D721Med (cell line): ENCODE measurements around the gene EIF2D.

Source experiments
- DNase-seq: peaks from one replicate; pipeline ENCODE4 v3.0.0; 2011; ENCODE audit warnings: low spot score; ENCODE audit not compliant: insufficient read length
- FAIRE-seq: peaks from 2 replicates; lab custom pipeline; 2011; peaks lifted over from hg19 to GRCh38; lab: Jason Lieb, UNC
- TF ChIP-seq, protein P1 (sequence below): IDR thresholded peaks from 2 replicates; pipeline ENCODE4 v1.5.1; 2012; ENCODE audit warnings: mild to moderate bottlenecking, control low read depth; ENCODE audit not compliant: insufficient read depth; ENCODE audit errors: missing control alignments

Gene EIF2D

DNA sequence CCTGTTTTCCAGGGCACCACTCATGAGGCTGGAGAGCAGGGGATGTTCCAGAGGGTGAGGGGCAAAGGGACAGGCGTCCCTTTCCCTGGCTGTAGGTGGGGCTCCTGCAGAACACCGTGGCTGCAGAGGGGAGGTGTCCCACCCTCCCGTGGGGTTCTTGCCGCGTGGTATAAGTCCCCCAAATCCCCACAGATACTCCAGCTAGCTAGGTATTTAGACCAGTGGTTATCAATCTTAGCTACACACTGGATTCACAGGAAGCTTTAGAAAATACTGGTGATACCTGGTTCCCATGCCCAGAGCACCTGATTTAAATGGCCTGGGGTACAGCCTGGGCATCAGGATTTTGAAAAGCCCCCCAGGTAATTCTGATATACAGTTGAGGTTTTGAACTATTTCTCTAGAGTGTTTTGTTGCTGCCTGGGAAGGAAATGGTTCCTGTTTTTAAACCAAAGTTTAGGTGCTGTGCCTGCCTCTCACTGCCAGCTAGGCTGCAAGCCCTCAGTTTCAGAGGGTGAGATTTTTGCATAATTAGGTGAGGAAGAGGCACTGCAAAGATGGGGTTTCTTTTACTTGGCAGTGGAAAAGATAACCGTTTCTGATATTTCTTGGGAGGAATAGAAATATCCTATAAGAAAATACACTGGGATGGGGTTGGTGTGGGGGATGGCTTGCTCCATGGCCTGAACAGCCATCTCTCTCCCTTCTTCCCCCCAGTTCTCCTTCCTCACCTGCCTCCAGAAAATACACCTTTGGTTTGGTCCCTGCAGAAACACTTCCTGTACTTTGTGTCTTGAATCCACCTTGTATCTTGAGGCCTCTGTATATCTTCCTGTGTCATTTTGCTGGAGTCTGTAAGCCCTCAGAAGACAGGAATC lies 53.2 kb downstream of the EIF2D start:
- TF ChIP-seq, protein P1, sequence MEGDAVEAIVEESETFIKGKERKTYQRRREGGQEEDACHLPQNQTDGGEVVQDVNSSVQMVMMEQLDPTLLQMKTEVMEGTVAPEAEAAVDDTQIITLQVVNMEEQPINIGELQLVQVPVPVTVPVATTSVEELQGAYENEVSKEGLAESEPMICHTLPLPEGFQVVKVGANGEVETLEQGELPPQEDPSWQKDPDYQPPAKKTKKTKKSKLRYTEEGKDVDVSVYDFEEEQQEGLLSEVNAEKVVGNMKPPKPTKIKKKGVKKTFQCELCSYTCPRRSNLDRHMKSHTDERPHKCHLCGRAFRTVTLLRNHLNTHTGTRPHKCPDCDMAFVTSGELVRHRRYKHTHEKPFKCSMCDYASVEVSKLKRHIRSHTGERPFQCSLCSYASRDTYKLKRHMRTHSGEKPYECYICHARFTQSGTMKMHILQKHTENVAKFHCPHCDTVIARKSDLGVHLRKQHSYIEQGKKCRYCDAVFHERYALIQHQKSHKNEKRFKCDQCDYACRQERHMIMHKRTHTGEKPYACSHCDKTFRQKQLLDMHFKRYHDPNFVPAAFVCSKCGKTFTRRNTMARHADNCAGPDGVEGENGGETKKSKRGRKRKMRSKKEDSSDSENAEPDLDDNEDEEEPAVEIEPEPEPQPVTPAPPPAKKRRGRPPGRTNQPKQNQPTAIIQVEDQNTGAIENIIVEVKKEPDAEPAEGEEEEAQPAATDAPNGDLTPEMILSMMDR: no peak
- no peak for DNase-seq
- FAIRE-seq: no peak

- FAIRE-seq (no peak), DNase-seq (no peak)
- TF ChIP-seq, protein P1: no peak
These were observed 54.4 kb downstream of the EIF2D start for GRCh38 chr1:206557636-206558473.

GRCh38 chr1:206556750-206557635 lies 55.3 kb downstream of the EIF2D start:
- FAIRE-seq: no peak
- TF ChIP-seq, protein P1: no peak
- peak; percentile 52 for DNase-seq

DNA sequence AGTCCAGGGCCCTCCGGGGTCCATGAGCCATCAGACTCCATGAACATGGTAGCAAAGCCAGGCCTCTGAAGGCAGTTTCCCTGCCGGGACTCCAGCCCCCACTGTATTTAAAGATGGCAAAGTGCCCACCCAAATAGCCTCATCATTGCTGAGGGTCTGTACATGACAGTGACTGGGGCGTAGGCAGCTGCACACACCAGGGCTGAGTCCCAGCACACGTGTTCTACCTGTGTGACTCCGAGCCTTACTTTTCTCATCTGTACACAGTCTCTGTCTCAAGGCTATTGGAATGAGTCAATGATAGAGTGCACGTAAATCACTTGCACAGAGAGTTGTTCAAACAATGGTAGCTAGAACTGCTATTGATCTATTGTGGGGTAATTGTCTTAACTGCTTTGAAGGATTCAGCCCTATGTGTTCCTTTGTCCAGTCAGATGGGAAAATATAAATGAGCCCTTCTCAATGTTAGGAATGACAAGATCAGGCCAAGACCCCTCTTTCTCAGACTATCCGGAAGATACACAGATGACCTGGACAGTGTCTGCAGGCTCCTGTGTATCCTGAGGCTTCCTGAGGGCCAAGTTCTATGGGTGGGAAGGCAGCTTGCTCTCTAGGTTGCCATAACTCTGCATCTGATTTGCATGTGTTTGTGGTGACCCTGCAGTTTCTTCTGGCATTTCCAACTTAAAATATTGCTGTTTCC lies 56.1 kb downstream of the EIF2D start:
- DNase-seq: no peak
- FAIRE-seq: no peak
- TF ChIP-seq, protein P1: no peak

DNA sequence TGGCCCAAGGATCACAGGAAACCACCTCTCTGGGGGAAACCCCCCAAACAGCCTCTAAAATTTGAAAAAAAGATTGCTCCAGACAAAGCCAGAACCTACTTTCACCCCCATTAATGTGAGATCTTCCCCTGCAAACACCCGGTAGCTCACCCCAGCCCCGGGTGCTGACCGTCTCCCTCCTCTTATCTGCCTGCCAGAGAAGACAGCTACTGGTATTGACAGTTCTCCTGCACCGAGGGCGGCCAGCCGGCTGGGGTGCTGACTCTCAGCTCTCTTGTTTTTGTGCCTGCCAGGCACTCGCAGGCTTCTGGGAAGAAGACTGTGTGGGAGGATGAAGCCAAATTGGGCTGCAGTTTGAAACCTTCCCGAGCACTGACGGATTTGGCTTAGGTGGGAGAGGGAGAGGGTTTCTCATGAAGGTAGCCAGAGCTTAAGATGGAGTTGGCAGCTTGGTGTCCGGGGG lies 56.8 kb downstream of the EIF2D start:
- DNase-seq: no peak
- no peak for FAIRE-seq
- TF ChIP-seq, protein P1: no peak
